Upper lobe of left lung (tissue), 4 donors: ENCODE results near the gene STX11.

Source experiments
- EP300 ChIP-seq, 4 donors: sonication (generic); formaldehyde crosslinking; IDR thresholded peaks; one replicate each; pipeline ENCODE4 v1.5.1; 2017; ENCODE audit warnings: antibody characterized with exemption in 4 of 4, control low read depth in 2 of 4
- POLR2A ChIP-seq, 4 donors: fragments of 450-650 bp; IDR thresholded peaks; one replicate each; pipeline ENCODE4 v1.5.1; 2016 to 2017; ENCODE audit warnings: antibody characterized with exemption in 4 of 4, mild to moderate bottlenecking in 2 of 4
- POLR2AphosphoS5 ChIP-seq, 2 donors: sonication (generic); formaldehyde crosslinking; IDR thresholded peaks; one replicate each; pipeline ENCODE4 v1.5.1; 2017; ENCODE audit warnings: antibody characterized with exemption in 2 of 2
- TF ChIP-seq, protein P1 (sequence below), 6 experiments: fragments of 450-650 bp in 4 of 6; fragments of 200-600 bp in 2 of 6; sonication (generic) in 2 of 6; IDR thresholded peaks; one replicate each; pipeline ENCODE4 v1.5.1; 2016 to 2019; ENCODE audit warnings: antibody characterized with exemption in 6 of 6

DNA sequence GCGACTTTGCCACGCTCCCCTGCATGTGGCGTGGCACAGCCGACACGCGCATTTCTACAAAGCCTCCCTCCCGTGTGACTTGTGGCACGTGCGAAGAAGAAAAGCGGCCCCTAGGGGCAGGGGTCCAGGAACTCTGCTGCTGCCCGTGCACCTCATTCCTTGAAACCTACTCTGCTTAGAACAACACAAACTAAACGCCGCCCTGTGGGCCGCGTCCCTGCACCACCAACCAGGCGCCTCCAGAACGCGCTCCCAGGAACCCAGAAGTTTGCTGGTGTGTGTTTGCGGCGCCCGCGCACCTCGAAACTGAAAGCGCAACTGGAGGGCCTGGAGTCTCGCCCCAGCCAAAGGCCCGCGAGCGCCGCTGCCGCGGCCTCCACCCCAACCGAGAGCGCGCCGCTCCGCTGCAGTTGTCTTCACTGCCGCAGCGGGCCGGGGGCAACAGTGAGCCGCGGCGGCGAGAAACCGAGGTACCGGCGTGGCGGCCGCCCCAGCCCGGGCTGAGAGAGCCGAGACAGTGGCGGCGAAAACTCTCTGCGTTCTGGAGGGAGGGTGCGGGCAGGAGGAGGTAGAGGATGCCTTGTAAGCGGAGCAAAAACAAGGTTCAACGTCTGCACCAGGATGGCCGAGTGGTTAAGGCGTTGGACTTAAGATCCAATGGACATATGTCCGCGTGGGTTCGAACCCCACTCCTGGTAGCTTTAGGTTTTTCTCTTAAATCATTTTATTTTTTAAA lies 65.8 kb downstream of the STX11 start:
- TF ChIP-seq, protein P1, sequence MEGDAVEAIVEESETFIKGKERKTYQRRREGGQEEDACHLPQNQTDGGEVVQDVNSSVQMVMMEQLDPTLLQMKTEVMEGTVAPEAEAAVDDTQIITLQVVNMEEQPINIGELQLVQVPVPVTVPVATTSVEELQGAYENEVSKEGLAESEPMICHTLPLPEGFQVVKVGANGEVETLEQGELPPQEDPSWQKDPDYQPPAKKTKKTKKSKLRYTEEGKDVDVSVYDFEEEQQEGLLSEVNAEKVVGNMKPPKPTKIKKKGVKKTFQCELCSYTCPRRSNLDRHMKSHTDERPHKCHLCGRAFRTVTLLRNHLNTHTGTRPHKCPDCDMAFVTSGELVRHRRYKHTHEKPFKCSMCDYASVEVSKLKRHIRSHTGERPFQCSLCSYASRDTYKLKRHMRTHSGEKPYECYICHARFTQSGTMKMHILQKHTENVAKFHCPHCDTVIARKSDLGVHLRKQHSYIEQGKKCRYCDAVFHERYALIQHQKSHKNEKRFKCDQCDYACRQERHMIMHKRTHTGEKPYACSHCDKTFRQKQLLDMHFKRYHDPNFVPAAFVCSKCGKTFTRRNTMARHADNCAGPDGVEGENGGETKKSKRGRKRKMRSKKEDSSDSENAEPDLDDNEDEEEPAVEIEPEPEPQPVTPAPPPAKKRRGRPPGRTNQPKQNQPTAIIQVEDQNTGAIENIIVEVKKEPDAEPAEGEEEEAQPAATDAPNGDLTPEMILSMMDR (IDR thresholded peaks at IDR 0.05): peak; percentile 42 to 95 (median 84)
- peak in 3 of 4 donors; percentile 48 to 68 (median 51) for TF ChIP-seq POLR2A (IDR thresholded peaks at IDR 0.05)
- TF ChIP-seq POLR2AphosphoS5 (IDR thresholded peaks at IDR 0.05): peak; percentile 44 to 66
- peak in 1 of 4 donors; percentile 19 for TF ChIP-seq EP300 (IDR thresholded peaks at IDR 0.05)
